Stimulated activated CD8-positive, alpha-beta memory T cell treated with anti-CD3 and anti-CD28 coated beads, Interleukin-7, amount 100 ng/mL, for 4 hours (primary cell): Measurements from ENCODE around the gene FLVCR2.

ENCODE experiments used
- DNase-seq, 2 donors: peaks; one replicate each; pipeline ENCODE4 v3.0.0-alpha.2; 2020; ENCODE audit warnings: low read depth in 2 of 2

Gene FLVCR2, protein sequence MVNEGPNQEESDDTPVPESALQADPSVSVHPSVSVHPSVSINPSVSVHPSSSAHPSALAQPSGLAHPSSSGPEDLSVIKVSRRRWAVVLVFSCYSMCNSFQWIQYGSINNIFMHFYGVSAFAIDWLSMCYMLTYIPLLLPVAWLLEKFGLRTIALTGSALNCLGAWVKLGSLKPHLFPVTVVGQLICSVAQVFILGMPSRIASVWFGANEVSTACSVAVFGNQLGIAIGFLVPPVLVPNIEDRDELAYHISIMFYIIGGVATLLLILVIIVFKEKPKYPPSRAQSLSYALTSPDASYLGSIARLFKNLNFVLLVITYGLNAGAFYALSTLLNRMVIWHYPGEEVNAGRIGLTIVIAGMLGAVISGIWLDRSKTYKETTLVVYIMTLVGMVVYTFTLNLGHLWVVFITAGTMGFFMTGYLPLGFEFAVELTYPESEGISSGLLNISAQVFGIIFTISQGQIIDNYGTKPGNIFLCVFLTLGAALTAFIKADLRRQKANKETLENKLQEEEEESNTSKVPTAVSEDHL

DNA sequence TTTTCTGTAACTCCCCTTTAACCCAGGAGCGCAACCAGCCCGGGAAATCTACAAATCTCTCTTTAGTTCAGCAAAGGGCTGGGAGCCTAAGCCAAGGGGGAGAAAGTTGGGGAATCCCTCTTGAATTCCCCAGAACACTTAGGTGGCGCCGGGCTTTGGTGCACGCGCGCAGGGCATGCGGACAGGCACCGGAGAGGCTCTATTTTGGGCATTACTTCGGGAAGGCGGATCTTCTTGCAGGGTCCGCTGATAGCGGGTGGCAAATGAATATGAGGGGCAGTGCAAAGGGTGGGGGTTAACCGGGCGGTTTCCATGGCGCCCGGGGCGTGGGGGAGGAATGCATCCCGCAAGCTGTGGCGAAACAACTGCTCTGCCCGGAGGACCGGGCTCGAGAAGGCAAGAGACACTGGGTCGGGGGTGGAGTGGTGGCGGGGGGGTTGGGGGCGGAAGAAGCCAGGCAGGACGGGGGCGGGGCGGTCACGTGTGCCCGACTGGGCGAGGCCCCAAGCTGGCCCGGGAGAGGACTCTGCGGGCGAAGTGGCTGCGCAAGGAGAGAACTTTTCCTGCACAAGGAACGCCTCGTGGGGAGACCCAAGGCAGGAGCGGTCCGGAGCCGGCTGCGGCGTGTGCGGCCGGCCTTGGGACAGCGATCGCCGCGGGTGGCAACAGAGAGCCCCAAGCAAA, at the start of gene FLVCR2:
Gene FLVCR2, plus strand, starts transcription at position 519 of the 684 bp plus-strand sequence. CDS start 353 bp downstream, outside the sequence.
- DNase-seq = peak; percentile 9 to 54

DNA sequence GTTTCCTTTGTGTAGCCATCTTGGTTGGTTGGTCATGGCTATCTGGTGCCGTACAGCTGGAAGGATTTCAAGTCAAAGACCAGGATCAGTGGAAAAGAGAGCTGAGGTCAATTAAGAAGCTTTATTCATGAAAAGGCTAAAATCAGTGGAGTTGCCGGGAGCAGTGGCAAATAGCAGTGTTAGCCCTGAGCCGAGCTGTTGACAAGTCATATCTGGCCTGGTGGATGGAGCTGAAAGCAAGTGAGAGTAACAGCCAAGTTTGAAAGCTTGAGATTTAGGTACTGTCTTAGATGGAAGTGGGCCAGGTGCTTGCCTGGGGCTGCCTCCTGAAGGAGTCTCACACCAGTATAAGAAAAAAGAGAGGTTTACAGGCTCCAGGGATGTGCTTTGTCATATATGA, 47.2 kb upstream of the FLVCR2 start:
- no peak for DNase-seq

DNA sequence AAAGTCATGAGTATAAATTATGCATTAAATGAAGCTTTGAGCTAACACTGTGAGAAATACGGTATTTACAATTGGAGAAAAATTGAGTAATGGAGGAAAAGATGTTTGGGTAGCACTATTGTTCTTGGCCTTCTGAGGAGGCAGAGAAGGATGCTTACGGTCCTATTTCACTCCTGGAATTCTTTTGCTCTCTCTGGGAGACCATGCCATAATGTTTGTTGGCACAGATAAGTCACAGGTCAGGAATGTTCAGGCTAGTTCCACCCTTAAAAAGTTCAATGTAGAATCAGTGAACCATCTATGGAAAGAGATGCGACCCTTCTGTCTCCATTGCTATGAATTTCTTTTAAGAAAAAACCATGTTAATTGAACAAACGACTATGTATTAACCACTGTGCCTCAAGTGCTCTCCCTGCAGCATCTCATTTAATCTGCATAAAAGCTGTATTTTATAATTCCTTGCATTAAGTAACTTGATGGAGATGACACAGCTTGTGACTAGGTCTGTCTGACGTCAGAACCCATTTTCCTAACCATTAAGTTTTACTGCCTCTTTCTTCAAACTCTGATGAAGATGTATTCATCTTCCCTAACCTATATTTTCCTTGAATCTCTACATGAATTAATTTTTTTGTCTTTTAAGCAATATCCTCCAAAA, 46.6 kb upstream of the FLVCR2 start:
- DNase-seq = no peak

DNA sequence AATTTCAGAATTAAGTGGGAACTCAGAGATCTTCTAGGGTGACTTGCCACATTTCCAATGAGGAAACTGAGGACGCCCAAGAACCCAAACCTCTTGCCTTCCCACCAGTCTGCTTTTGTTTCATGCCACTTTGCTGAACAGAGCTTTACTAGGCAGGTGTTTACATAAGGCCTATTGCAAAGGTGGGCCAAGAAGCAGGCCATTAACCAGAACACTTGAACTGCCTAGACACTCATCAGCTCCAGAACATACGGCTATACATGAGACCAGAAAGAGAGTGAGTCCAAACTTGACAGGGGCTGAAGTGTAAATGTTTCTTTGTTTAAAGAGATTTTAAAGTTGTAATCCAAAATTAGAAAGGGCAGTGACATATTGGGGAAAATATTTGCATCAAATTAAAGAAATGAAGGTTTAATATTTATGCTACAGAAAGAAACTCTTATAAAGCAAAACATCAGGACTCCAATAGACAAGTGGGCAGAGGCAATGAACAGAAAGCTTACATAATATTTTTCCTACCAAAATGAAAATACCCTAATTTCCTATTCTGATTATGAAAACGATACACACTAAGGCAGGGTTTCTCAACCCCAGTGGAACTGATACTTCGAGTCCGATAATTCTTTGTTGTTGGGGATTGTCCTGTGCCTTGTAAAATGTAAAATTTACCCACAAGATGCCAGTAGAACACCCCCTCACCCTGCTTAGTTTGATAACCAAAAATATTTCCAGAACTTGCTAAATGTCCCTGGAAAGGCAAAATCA, 44.4 kb upstream of the FLVCR2 start:
- no peak for DNase-seq

DNA sequence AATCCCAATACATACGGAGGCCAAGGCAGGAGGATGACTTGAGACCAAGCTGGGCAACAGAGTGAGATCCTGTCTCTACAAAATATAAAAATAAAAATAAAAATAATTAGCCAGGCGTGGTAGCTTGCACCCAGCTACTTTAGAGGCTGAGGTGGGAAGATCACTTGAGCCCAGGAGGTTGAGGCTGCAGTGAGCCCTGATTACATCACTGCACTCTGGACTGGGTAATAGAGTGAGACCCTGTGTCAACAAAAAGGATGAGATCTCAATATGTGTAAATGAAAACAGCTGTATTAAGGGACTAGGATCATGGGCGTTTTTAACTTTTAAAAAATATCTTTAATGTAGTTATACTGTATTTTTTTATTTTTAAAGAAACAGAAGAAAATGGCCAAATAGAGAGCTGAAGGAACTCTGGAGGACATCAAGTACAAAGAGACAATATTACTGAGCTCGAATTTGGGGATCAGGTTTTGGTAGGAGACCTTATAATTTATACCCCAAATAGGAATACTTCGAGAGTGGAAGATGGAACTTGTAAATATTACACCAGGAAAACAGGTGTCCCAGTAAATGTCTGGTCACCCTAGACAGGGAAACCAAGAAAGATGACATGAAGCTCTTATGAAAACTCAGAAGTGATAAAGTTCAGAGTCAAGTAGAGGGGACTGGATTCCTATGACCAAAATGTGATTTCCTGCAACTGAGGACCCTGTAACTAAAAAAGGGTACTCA, 43.1 kb upstream of the FLVCR2 start:
- DNase-seq = no peak

- no peak for DNase-seq
Observed at GRCh38 chr14:75537071-75537470, 41.3 kb upstream of the FLVCR2 start.

DNA sequence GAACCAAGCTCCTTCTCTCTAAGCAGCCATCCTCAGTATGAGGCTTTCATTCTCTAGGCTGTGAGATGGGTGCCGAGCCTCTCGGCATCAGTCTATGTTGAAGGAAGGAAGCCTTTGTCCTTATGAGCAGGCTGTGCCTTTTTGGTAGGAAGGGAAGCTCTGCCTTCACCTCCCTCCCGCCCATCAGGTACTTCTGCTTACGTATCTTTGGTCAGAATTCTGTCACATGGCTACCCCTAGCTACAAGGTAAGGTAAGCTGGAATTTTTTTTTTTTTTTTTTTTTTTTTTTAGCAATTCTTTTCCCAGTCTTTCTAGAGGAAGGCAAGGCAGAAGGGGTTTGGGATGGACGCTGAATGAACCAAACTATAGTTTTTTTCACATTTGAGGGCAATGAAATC, 39.3 kb upstream of the FLVCR2 start:
- no peak for DNase-seq

GRCh38 chr14:75539561-75540478, 38.6 kb upstream of the FLVCR2 start:
- peak in 1 of 2 donors; percentile 34 for DNase-seq

GRCh38 chr14:75540479-75540851, 38.0 kb upstream of the FLVCR2 start:
- DNase-seq = no peak

GRCh38 chr14:75542588-75543091, 35.8 kb upstream of the FLVCR2 start:
- DNase-seq = peak; percentile 78 to 83

- no peak for DNase-seq
Observed at GRCh38 chr14:75543253-75543652, 35.2 kb upstream of the FLVCR2 start.

- no peak for DNase-seq
Observed at GRCh38 chr14:75543786-75544185, 34.6 kb upstream of the FLVCR2 start.

- DNase-seq = no peak
Observed at GRCh38 chr14:75545907-75546306, 32.5 kb upstream of the FLVCR2 start.

DNA sequence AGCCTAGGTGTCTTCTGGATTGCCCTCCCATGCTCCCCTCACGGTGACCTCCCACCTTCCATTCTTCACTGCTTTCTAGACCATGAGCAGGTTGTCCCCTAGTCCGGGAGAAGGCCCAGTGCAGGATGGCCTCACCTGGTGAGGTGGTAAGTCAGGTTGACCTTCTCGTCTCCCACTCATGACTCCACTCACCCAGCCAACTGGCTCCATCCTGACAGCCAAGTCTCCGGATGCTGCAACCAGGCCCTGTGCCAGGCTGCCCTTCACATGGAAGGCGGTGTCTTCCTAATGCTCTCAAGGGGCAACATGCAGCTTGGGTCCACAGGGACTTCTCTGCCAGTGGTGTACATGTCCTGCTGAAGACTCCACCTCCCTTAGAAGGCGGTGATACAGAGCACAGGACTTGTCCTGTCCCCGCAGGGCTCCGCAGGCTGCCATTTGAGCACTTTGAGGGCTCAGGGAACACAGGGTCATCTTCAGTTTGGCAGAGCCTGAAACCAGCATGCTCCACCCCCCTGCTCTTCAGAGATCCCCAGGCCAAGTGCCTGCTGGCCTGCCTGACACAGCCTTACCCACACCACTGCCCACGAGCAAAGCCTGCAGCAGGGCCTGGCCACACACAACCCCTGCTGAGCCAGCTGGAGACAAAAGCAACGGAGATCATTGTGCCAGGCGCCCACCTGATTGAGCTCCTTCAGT, 30.7 kb upstream of the FLVCR2 start:
- DNase-seq = no peak

GRCh38 chr14:75548544-75548943, 29.9 kb upstream of the FLVCR2 start:
- no peak for DNase-seq

- DNase-seq = no peak
Observed at GRCh38 chr14:75549169-75549568, 29.3 kb upstream of the FLVCR2 start.

- DNase-seq = no peak
Observed at GRCh38 chr14:75551021-75551420, 27.4 kb upstream of the FLVCR2 start.

DNA sequence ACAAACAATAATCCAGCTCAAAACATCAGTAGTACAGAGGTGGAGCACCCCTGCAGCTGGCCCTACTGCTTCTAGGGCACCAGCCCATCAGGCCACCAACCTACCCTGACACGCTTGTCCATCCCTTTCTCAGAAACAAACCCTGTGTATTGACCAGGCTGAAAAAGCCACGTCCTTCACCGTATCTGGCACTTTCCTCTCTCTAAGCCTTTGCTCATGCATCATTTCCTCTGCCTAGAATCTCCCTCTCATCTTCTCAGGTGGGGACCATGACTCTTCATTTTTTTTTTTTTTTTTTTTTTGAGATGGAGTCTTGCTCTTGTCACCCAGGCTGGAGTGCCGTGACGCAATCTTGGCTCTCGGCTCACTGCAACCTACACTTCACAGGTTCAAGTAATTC, 25.3 kb upstream of the FLVCR2 start:
- no peak for DNase-seq

DNA sequence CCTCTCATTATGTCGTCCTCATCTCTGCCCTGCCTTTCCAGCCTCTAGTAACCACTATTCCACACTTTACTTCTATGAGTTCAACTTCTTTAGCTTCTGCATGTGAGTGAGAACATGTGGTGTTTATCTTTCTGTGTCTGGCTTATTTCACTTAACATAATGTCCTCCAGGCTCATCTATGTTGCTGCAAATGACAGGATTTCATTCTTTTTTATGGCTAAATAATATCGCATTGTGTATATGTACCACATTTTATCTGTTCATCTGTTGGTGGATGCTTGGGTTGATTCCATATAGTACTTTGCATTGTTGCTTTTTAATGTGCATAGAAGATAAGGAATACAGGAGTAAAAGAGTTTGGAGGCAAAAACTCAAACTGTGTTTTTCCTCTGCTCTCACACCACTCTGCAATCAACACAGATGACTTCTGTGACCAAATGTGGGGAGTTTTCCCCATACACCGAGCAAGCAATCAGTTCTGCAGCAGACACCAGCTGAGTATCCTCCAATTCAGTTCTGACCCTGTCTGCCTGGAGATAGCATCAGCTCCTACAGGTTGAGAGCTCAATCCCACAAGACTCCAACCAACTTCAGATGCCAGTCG, 24.6 kb upstream of the FLVCR2 start:
- DNase-seq = no peak
